Choroid plexus epithelial cell (primary cell): ENCODE measurements around the gene LGI4.

ENCODE experiments used
- DNase-seq: peaks from one replicate; pipeline ENCODE4 v3.0.0-alpha.2; 2010; ENCODE audit warnings: low read depth
- H3K4me3 ChIP-seq: 2 replicates; pipeline ENCODE4 v1.5.1; 2011; ENCODE audit warnings: low read depth, mild to moderate bottlenecking, control low read depth, low read length, moderate library complexity
- TF ChIP-seq, protein P1 (sequence below): conservative IDR thresholded peaks from 2 replicates; pipeline ENCODE4 v1.5.1; 2011; ENCODE audit warnings: low read depth, mild to moderate bottlenecking, control low read depth, inconsistent platforms, low read length, moderate library complexity

Gene LGI4

DNA sequence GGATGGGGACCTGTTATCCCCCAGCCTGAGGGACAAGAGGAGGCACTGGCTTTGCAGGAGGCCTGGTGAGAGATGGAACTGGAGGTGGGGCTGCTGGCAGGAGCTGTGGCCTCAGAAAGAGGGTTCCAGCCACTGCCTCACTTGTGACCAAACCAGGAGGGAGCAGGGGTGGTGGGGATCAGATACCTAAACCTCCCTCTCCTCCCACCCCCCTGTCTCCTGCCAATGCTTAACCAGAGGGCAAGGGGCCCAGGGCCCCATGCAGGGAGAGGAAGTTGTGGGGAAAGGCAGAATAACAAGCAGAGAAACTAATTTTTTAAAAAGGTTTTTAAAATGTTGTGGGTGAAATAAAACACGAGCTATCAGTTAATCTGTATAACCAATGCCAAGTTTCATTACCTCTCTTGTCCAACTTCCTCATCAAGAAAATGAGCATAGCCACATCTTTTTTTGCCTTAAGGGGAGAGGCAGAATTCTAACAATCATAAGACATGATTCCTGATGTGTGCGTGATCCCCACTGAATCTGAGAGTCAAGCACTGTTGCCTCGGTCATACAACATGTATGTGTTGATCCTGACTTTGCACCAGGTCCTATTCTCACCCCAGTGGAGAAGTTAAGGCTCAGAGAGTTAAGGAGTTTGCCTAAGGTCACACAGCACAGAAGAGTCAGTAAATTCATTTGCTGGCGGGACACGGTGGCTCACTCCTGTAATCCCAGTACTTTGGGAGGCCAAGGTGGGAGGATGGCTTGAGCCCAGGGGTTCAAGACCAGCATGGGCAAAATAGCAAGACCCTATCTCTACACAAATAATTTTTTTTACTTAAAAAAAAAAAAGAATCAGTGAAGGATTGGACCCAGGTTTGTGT, 32.6 kb upstream of the LGI4 start:
- DNase-seq: no peak
- TF ChIP-seq, protein P1, sequence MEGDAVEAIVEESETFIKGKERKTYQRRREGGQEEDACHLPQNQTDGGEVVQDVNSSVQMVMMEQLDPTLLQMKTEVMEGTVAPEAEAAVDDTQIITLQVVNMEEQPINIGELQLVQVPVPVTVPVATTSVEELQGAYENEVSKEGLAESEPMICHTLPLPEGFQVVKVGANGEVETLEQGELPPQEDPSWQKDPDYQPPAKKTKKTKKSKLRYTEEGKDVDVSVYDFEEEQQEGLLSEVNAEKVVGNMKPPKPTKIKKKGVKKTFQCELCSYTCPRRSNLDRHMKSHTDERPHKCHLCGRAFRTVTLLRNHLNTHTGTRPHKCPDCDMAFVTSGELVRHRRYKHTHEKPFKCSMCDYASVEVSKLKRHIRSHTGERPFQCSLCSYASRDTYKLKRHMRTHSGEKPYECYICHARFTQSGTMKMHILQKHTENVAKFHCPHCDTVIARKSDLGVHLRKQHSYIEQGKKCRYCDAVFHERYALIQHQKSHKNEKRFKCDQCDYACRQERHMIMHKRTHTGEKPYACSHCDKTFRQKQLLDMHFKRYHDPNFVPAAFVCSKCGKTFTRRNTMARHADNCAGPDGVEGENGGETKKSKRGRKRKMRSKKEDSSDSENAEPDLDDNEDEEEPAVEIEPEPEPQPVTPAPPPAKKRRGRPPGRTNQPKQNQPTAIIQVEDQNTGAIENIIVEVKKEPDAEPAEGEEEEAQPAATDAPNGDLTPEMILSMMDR: no peak
- no peak overlapping the region for H3K4me3 ChIP-seq

DNA sequence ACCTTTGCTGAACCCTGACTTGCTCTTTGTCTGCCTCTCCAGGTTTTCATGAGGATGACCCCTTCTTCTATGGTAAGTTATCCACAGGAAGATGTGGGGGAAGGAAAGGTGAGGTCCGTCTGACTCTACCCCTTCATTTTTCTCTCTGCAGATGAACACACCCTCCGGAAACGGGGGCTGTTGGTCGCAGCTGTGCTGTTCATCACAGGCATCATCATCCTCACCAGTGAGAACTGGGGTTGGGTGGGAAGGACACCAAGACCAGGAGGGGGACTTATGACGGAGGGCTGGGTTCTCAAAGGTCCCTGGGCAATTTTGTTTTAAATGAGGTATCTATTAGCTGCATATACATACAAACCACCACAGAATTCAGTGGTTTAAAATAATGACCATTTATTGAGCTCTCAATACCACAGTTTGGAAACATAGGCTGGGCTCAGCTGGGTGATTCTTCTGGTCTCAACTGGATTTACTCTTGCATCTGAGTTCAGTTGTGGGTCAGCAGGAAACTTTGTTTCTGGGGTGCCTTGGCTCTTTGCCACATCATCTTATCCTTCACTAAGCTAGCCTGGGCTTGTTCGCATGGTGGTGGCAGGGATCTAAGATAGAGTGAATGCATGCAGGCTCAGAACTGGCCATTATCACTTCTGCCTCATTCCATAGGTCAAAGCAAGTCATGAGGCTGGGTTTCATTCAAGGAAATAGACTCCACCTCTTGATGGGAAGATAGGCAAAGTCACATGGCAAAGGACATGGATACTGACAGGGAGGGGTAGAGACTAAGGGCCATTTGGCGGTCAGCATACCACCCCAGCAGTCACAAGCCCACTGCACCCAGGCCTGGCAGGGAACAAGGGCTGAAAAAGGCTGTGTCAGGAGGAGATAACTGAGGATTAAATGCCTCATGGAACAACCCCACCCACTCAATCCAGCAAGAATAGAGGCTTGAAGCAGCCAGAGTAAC, 31.5 kb upstream of the LGI4 start:
- H3K4me3 ChIP-seq: no peak overlapping the region
- TF ChIP-seq, protein P1: no peak
- no peak for DNase-seq

DNA sequence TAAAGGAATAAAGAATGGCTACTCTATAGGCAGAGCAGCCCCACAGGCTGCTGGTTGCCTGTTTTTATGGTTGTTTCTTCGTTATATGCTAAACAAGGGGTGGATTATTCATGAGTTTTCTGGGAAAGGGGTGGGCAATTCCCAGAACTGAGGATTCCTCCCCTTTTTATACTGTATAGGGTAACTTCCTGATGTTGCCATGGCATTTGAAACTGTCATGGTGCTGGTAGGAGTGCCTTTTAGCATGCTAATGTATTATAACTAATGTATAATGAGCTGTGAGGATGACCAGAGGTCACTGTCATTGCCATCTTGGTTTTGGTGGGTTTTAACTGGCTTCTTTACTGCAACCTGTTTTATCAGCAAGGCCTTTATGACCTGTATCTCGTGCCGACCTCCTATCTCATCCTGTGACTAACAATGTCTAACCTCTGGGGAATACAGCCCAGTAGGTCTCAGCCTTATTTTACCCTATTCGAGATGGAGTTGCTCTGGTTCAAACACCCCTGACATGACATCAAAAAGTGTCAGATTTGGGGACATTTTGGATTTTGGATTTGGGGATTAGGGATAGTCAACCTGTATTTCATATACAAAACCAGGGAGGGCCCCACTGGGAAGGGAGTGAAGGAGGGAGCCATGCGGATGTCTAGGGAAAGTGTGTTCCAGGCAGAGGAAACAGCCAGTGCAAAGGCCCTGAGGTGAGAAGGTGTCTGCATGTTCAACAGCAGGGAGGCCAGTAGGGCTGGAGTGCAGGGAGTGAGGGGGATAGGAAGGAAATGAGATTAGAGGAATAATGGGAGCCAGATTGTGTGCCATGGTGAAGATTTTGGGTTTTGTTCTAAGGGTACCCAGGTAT, 30.6 kb upstream of the LGI4 start:
- DNase-seq: no peak
- no peak overlapping the region for H3K4me3 ChIP-seq
- TF ChIP-seq, protein P1: no peak

DNA sequence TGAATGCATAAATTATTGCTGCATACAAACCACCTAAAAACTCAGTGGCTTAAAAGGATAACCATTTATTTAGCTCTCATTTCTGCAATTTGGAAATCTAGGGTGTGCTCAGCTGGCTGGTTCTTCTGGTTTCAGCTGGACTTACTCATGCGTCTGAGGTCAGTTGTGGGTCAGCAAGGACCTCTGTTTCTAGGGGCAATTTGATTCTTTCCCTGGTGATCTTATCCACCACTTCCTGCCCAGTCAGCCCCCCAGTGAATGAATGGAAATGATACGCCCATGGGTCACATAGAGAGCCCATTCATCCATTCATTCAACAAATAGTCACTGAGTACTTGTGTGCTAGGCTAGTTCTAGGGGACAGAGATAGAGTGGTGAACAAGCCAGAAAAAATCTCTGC, 29.6 kb upstream of the LGI4 start:
- no peak for DNase-seq
- TF ChIP-seq, protein P1: no peak

DNA sequence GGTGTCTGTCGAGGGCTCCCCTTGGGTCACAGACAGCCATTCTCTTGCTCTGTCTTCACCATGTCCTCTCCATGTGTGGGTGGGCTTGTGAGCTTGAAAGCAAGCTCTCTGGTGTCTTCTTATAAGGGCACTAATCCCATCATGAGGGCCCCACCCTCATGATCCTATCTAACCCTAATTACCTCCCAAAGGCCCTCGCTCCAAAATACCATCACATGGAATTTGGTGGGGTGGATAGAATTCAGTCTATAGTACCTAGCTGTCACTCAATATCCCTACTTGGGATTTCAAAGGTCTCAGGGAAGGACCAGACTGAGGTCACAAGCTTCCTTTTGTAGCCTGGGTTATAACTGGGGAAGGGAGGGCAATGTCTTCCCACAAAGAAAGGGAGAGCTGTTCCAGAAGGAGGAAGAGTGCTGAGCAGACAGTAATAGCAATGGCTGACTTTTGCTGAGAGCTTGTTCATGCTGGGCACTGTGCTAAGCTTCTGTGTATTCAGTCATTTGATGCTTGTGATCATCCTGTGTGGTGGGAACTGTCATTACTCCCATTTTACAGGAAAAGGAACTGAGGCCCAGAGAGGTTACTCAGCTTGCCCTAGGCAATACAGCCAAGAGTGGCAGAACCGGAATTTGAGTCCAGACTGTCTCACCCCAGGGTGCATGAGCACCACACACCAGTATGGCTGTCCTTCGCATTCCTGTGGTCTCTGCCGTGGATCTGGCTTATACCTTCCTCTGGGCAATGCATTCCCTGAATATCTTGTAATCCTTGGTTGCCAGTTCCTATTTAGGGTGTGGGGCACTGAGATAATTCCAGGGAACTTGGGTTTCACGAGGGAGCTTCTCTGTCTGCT, 27.8 kb upstream of the LGI4 start:
- peak; percentile 72 for DNase-seq

More for the DNA sequence above, 29.6 kb upstream of the LGI4 start:
- no peak overlapping the region for H3K4me3 ChIP-seq

More for the DNA sequence above, 27.8 kb upstream of the LGI4 start:
- TF ChIP-seq, protein P1: no peak
- no peak overlapping the region for H3K4me3 ChIP-seq
